HG02970 (cell line): ENCODE data around the gene INPP5J.
"Not testable (repeated sequence)": the region's sequence is repeated elsewhere in the genome, so short reads cannot be mapped to it uniquely, and the experiment has no call there.

Experiments
- ATAC-seq: cut with Tn5 transposase; IDR thresholded peaks from one replicate; pipeline ENCODE4 v1.9.1; 2021; ENCODE audit warnings: mild to moderate bottlenecking, moderate library complexity, moderate number of reproducible peaks; ENCODE audit not compliant: unreplicated experiment, low FRiP score

INPP5J gene

GRCh38 chr22:31100762-31101525 is 21.8 kb upstream of the INPP5J start:
- no peak for ATAC-seq

GRCh38 chr22:31102441-31103081 is 20.2 kb upstream of the INPP5J start:
- no peak for ATAC-seq

- ATAC-seq, result no peak
Observed at GRCh38 chr22:31103111-31103510, 19.7 kb upstream of the INPP5J start.

- no peak for ATAC-seq
Observed at GRCh38 chr22:31103899-31104694, 18.7 kb upstream of the INPP5J start.

- no peak for ATAC-seq
Observed at GRCh38 chr22:31104869-31105268, 17.9 kb upstream of the INPP5J start.

- no peak for ATAC-seq
Observed at GRCh38 chr22:31105282-31105929, 17.4 kb upstream of the INPP5J start.

- ATAC-seq, result no peak
Observed at GRCh38 chr22:31106001-31106571, 16.7 kb upstream of the INPP5J start.

GRCh38 chr22:31106731-31107177 is 16.0 kb upstream of the INPP5J start:
- no peak for ATAC-seq

- peak; percentile 82 for ATAC-seq
Observed at GRCh38 chr22:31107178-31107893, 15.4 kb upstream of the INPP5J start, which contains the start of gene SELENOM. Gene SELENOM (minus strand): TSS chr22:31107568. CDS start chr22:31107505, 63 bp downstream.

GRCh38 chr22:31107894-31108218 is 14.9 kb upstream of the INPP5J start:
- peak; percentile 21 for ATAC-seq

GRCh38 chr22:31112547-31113091 is 10.1 kb upstream of the INPP5J start:
- not testable (repeated sequence) for ATAC-seq

- no peak for ATAC-seq
Observed at GRCh38 chr22:31118046-31118820, 4.5 kb upstream of the INPP5J start.

GRCh38 chr22:31119026-31119717 is 3.6 kb upstream of the INPP5J start:
- no peak for ATAC-seq

GRCh38 chr22:31120230-31120629 is 2.5 kb upstream of the INPP5J start:
- ATAC-seq, result no peak

- ATAC-seq, result no peak
Observed at GRCh38 chr22:31120642-31121041, 2.1 kb upstream of the INPP5J start.

- ATAC-seq, result no peak
Observed at GRCh38 chr22:31121403-31121802, 1.4 kb upstream of the INPP5J start.

- no peak for ATAC-seq
Observed at GRCh38 chr22:31122196-31122531, 602 bp upstream of the INPP5J start.

- ATAC-seq, result no peak
Observed at GRCh38 chr22:31123292-31123602, 481 bp downstream of the INPP5J start.
